Measurements from ENCODE around the gene WASF2.

WASF2 gene

GRCh38 chr1:27491748-27492700 lies 2.1 kb upstream of the WASF2 start:
- no peak for DNase-seq (ENCODE audit: low spot score)
- no peak overlapping the region for H4K91ac ChIP-seq (ENCODE audit: low read depth, low read length, poor library complexity)
- H3K27ac ChIP-seq (replicated peaks; ENCODE audit: low read length), result no peak overlapping the region
- no peak overlapping the region for H3K9ac ChIP-seq (ENCODE audit: low read depth, low read length, poor library complexity)
- H3K4me3 ChIP-seq (ENCODE audit: low read length in 2 of 2), result no peak overlapping the region
- no peak overlapping the region for H3K4me2 ChIP-seq (ENCODE audit: insufficient read depth, low read length, poor library complexity, severe bottlenecking)
- H3K36me3 ChIP-seq (replicated peaks in 1 of 2; ENCODE audit: control insufficient read depth in 2 of 2, insufficient read depth in 2 of 2, low read length in 2 of 2), result no peaks in the 10 kb centered on the region
- peaks cover 3% of the 10 kb centered on the region for H3K79me1 ChIP-seq (ENCODE audit: low read depth, low read length)
- H3K4me1 ChIP-seq (ENCODE audit: control insufficient read depth in 2 of 2, insufficient read depth in 1 of 2, low read depth in 1 of 2, low read length in 2 of 2), result peaks cover 8 to 19% of the 10 kb centered on the region in 2 donors
- no CpG with 5 or more reads among the region's 9 CpGs for WGBS, 2 donors (ENCODE audit: extremely low coverage in 2 of 2, insufficient read length in 2 of 2, insufficient replicate concordance in 1 of 2)
- no peak overlapping the region for H3K4ac ChIP-seq (ENCODE audit: low read length)
- H2BK5ac ChIP-seq (ENCODE audit: low read length), result no peak overlapping the region
- no peaks in the 10 kb centered on the region for H3K9me3 ChIP-seq (replicated peaks in 1 of 2; ENCODE audit: control insufficient read depth in 2 of 2, insufficient read depth in 1 of 2, low read depth in 1 of 2, low read length in 2 of 2)
- peak overlapping the region; percentile 67 for H3K18ac ChIP-seq (ENCODE audit: low read length)
- no peak overlapping the region for H4K8ac ChIP-seq (ENCODE audit: low read depth, low read length)
- H2AFZ ChIP-seq (ENCODE audit: low read length), result peak overlapping the region; percentile 71
- no peaks in the 10 kb centered on the region for H3K27me3 ChIP-seq (ENCODE audit: control insufficient read depth in 3 of 3, insufficient read depth in 3 of 3, low read depth in 1 of 3, low read length in 3 of 3)
- peak overlapping the region; percentile 42 for H2BK15ac ChIP-seq (ENCODE audit: low read length)
- no peak overlapping the region for H2BK120ac ChIP-seq (ENCODE audit: low read depth, low read length)
- no peak overlapping the region for H3K23ac ChIP-seq (ENCODE audit: low read depth, low read length, poor library complexity)
- no peak overlapping the region for H2BK12ac ChIP-seq (ENCODE audit: low read length)
- H3K14ac ChIP-seq (ENCODE audit: low read length), result no peak overlapping the region
- no peak overlapping the region for H2AK5ac ChIP-seq (ENCODE audit: low read depth, low read length)

GRCh38 chr1:27489501-27489972 lies 430 bp downstream of the WASF2 start:
- WGBS, 2 donors (ENCODE audit: extremely low coverage in 2 of 2, insufficient read length in 2 of 2, insufficient replicate concordance in 1 of 2), result no CpG with 5 or more reads among the region's 26 CpGs

GRCh38 chr1:27487966-27488884 lies 1.7 kb downstream of the WASF2 start:
- WGBS, 2 donors (ENCODE audit: extremely low coverage in 2 of 2, insufficient read length in 2 of 2, insufficient replicate concordance in 1 of 2), result no CpG with 5 or more reads among the region's 6 CpGs
- peak overlapping the region in 1 of 2 donors; percentile 83 for H3K4me3 ChIP-seq (ENCODE audit: low read length in 2 of 2)
- H3K36me3 ChIP-seq (replicated peaks in 1 of 2; ENCODE audit: control insufficient read depth in 2 of 2, insufficient read depth in 2 of 2, low read length in 2 of 2), result peaks cover 0 to 16% of the 10 kb centered on the region in 2 donors
- no peaks in the 10 kb centered on the region for H3K27me3 ChIP-seq (ENCODE audit: control insufficient read depth in 3 of 3, insufficient read depth in 3 of 3, low read depth in 1 of 3, low read length in 3 of 3)
- H3K4me2 ChIP-seq (ENCODE audit: insufficient read depth, low read length, poor library complexity, severe bottlenecking), result no peak overlapping the region
- no peak overlapping the region for H4K91ac ChIP-seq (ENCODE audit: low read depth, low read length, poor library complexity)
- H3K18ac ChIP-seq (ENCODE audit: low read length), result no peak overlapping the region
- H3K14ac ChIP-seq (ENCODE audit: low read length), result no peak overlapping the region
- no peak overlapping the region for H2BK15ac ChIP-seq (ENCODE audit: low read length)
- H2BK5ac ChIP-seq (ENCODE audit: low read length), result no peak overlapping the region
- H3K9me3 ChIP-seq (replicated peaks in 1 of 2; ENCODE audit: control insufficient read depth in 2 of 2, insufficient read depth in 1 of 2, low read depth in 1 of 2, low read length in 2 of 2), result no peaks in the 10 kb centered on the region
- H4K8ac ChIP-seq (ENCODE audit: low read depth, low read length), result no peak overlapping the region
- H3K9ac ChIP-seq (ENCODE audit: low read depth, low read length, poor library complexity), result no peak overlapping the region
- H2BK120ac ChIP-seq (ENCODE audit: low read depth, low read length), result no peak overlapping the region
- H3K4ac ChIP-seq (ENCODE audit: low read length), result no peak overlapping the region
- no peak overlapping the region for H2BK12ac ChIP-seq (ENCODE audit: low read length)
- peaks cover 3% of the 10 kb centered on the region for H3K79me1 ChIP-seq (ENCODE audit: low read depth, low read length)
- H2AFZ ChIP-seq (ENCODE audit: low read length), result no peak overlapping the region
- no peak overlapping the region for H2AK5ac ChIP-seq (ENCODE audit: low read depth, low read length)
- H3K27ac ChIP-seq (replicated peaks; ENCODE audit: low read length), result peak overlapping the region; percentile 11
- H3K23ac ChIP-seq (ENCODE audit: low read depth, low read length, poor library complexity), result no peak overlapping the region
- no peak for DNase-seq (ENCODE audit: low spot score)
- H3K4me1 ChIP-seq (ENCODE audit: control insufficient read depth in 2 of 2, insufficient read depth in 1 of 2, low read depth in 1 of 2, low read length in 2 of 2), result peaks cover 4 to 14% of the 10 kb centered on the region in 2 donors

More at GRCh38 chr1:27489501-27489972, 430 bp downstream of the WASF2 start:
- H3K4ac ChIP-seq (ENCODE audit: low read length), result peak overlapping the region; percentile 84
- no peak overlapping the region for H4K8ac ChIP-seq (ENCODE audit: low read depth, low read length)
- H3K18ac ChIP-seq (ENCODE audit: low read length), result peak overlapping the region; percentile 98
- H3K9ac ChIP-seq (ENCODE audit: low read depth, low read length, poor library complexity), result peak overlapping the region; percentile 91
- peaks cover 2 to 14% of the 10 kb centered on the region in 2 donors for H3K4me1 ChIP-seq (ENCODE audit: control insufficient read depth in 2 of 2, insufficient read depth in 1 of 2, low read depth in 1 of 2, low read length in 2 of 2)
- no peaks in the 10 kb centered on the region for H3K27me3 ChIP-seq (ENCODE audit: control insufficient read depth in 3 of 3, insufficient read depth in 3 of 3, low read depth in 1 of 3, low read length in 3 of 3)
- H3K23ac ChIP-seq (ENCODE audit: low read depth, low read length, poor library complexity), result peak overlapping the region; percentile 96
- no peaks in the 10 kb centered on the region for H3K9me3 ChIP-seq (replicated peaks in 1 of 2; ENCODE audit: control insufficient read depth in 2 of 2, insufficient read depth in 1 of 2, low read depth in 1 of 2, low read length in 2 of 2)
- H2AK5ac ChIP-seq (ENCODE audit: low read depth, low read length), result peak overlapping the region; percentile 97
- H2AFZ ChIP-seq (ENCODE audit: low read length), result peak overlapping the region; percentile 93
- peak; percentile 50 for DNase-seq (ENCODE audit: low spot score)
- H2BK120ac ChIP-seq (ENCODE audit: low read depth, low read length), result peak overlapping the region; percentile 83
- peak overlapping the region; percentile 53 for H4K91ac ChIP-seq (ENCODE audit: low read depth, low read length, poor library complexity)
- peak overlapping the region; percentile 62 for H3K4me2 ChIP-seq (ENCODE audit: insufficient read depth, low read length, poor library complexity, severe bottlenecking)
- H3K4me3 ChIP-seq (ENCODE audit: low read length in 2 of 2), result peak overlapping the region; percentile 83 to 97
- peaks cover 3% of the 10 kb centered on the region for H3K79me1 ChIP-seq (ENCODE audit: low read depth, low read length)
- H2BK15ac ChIP-seq (ENCODE audit: low read length), result peak overlapping the region; percentile 84
- peak overlapping the region; percentile 99 for H3K14ac ChIP-seq (ENCODE audit: low read length)
- peak overlapping the region; percentile 93 for H2BK5ac ChIP-seq (ENCODE audit: low read length)
- H3K27ac ChIP-seq (replicated peaks; ENCODE audit: low read length), result peak overlapping the region; percentile 65
- peak overlapping the region; percentile 73 for H2BK12ac ChIP-seq (ENCODE audit: low read length)
- peaks cover 0 to 10% of the 10 kb centered on the region in 2 donors for H3K36me3 ChIP-seq (replicated peaks in 1 of 2; ENCODE audit: control insufficient read depth in 2 of 2, insufficient read depth in 2 of 2, low read length in 2 of 2)

Data from neuronal stem cell (in vitro differentiated cells).